ENCODE results near the gene OR51S1. TPM values are rescaled to one million over a fixed set of nuclear protein-coding genes. Genes with fewer than 3 reads are reported as not detected.

OR51S1 gene
- polyA plus RNA-seq (2013, experiment 1 of 2) = not detected
- not detected for polyA plus RNA-seq (2013, experiment 2 of 2)

GRCh38 chr11:4848908-4849532, at the start of gene OR51S1:
Gene OR51S1, minus strand, starts transcription at chr11:4849208. Its CDS starts 0 bp downstream, at chr11:4849208.
- H3K9ac ChIP-seq (ENCODE audit: low read length) = no peak within 1 kb of the TSS
- H3K56ac ChIP-seq (ENCODE audit: low read length) = no peak within 1 kb of the TSS
- H2BK120ac ChIP-seq (ENCODE audit: low read depth, low read length) = no peak within 1 kb of the TSS
- H2BK15ac ChIP-seq (replicated peaks; ENCODE audit: low read depth) = no peak within 1 kb of the TSS
- H2BK5ac ChIP-seq (ENCODE audit: low read length) = no peak within 1 kb of the TSS
- H3K4ac ChIP-seq (ENCODE audit: low read depth, low read length) = no peak within 1 kb of the TSS
- H4K5ac ChIP-seq (ENCODE audit: low read length) = no peak within 1 kb of the TSS
- H4K8ac ChIP-seq (ENCODE audit: low read depth, low read length) = no peak within 1 kb of the TSS
- H2AK5ac ChIP-seq (ENCODE audit: low read length) = no peak within 1 kb of the TSS
- H3K27ac ChIP-seq (ENCODE audit: low read depth, low read length) = no peak within 1 kb of the TSS
- no peak within 1 kb of the TSS for H3K4me2 ChIP-seq (ENCODE audit: low read length)
- no peak within 1 kb of the TSS for H3K23ac ChIP-seq (ENCODE audit: low read length)
- H3K27me3 ChIP-seq (ENCODE audit: insufficient read depth, low read length, poor library complexity) = no peaks in the 10 kb centered on the region
- no peaks in the 10 kb centered on the region for H3K79me1 ChIP-seq (ENCODE audit: low read length)
- H3K36me3 ChIP-seq (ENCODE audit: control insufficient read depth, insufficient read depth, low read length) = no peaks in the 10 kb centered on the region
- no peak for DNase-seq
- H3K18ac ChIP-seq (ENCODE audit: low read length) = no peak within 1 kb of the TSS
- no peak within 1 kb of the TSS for H3K4me3 ChIP-seq (ENCODE audit: low read length)
- no peaks in the 10 kb centered on the region for H3K4me1 ChIP-seq (ENCODE audit: control insufficient read depth, low read depth, low read length)
- WGBS (ENCODE audit: extremely low coverage, insufficient coverage, low lambda C conversion rate) = no CpG with 5 or more reads among the region's 9 CpGs
- H3K79me2 ChIP-seq (ENCODE audit: control insufficient read depth, insufficient read depth, low read length) = no peaks in the 10 kb centered on the region

GRCh38 chr11:4891996-4892640, 43.1 kb upstream of the OR51S1 start:
- Histone ChIP-seq H4K5ac (ENCODE audit: low read length) (no peak overlapping the region), H3K79me2 (ENCODE audit: control insufficient read depth, insufficient read depth, low read length) (no peaks in the 10 kb centered on the region), H2BK15ac (replicated peaks; ENCODE audit: low read depth) (no peak overlapping the region), H3K27me3 (ENCODE audit: insufficient read depth, low read length, poor library complexity) (no peaks in the 10 kb centered on the region), H2AK5ac (ENCODE audit: low read length) (no peak overlapping the region), H2BK5ac (ENCODE audit: low read length) (no peak overlapping the region), H3K36me3 (ENCODE audit: control insufficient read depth, insufficient read depth, low read length) (no peaks in the 10 kb centered on the region), H3K4me1 (ENCODE audit: control insufficient read depth, low read depth, low read length) (no peaks in the 10 kb centered on the region), H4K8ac (ENCODE audit: low read depth, low read length) (no peak overlapping the region), H3K27ac (ENCODE audit: low read depth, low read length) (no peak overlapping the region), H3K4ac (ENCODE audit: low read depth, low read length) (no peak overlapping the region), H3K23ac (ENCODE audit: low read length) (no peak overlapping the region), H3K56ac (ENCODE audit: low read length) (no peak overlapping the region), H3K9ac (ENCODE audit: low read length) (no peak overlapping the region), H2BK120ac (ENCODE audit: low read depth, low read length) (no peak overlapping the region), H3K18ac (ENCODE audit: low read length) (no peak overlapping the region), H3K79me1 (ENCODE audit: low read length) (no peaks in the 10 kb centered on the region), H3K4me3 (ENCODE audit: low read length) (no peak overlapping the region), H3K4me2 (ENCODE audit: low read length) (no peak overlapping the region)
- DNase-seq = peak; percentile 16
- WGBS (ENCODE audit: extremely low coverage, insufficient coverage, low lambda C conversion rate) = no CpG with 5 or more reads among the region's 1 CpG

DNA sequence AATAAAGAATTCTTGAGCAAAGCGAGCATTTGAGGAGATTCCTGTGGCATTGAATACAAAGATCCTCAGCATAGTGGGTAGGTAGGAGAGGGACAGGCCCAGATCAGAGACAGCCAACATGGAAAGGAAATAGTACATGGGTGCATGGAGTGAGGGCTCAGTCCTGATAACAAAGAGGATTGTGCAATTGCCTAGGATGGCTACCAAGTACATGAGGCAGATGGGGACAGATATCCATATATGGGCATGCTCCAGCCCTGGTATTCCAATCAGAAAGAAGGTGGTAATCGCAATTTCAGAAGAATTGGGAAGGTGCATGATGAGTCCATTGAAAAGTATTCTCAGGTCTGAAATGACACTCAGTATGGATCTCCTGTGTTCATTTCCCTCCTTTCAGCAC, 41.3 kb upstream of the OR51S1 start:
- no peak for DNase-seq
- Histone ChIP-seq H3K56ac (ENCODE audit: low read length) (no peak overlapping the region), H2BK15ac (replicated peaks; ENCODE audit: low read depth) (no peak overlapping the region), H3K27ac (ENCODE audit: low read depth, low read length) (no peak overlapping the region), H3K79me2 (ENCODE audit: control insufficient read depth, insufficient read depth, low read length) (no peaks in the 10 kb centered on the region), H2AK5ac (ENCODE audit: low read length) (no peak overlapping the region), H4K5ac (ENCODE audit: low read length) (no peak overlapping the region), H3K4me1 (ENCODE audit: control insufficient read depth, low read depth, low read length) (no peaks in the 10 kb centered on the region), H2BK120ac (ENCODE audit: low read depth, low read length) (no peak overlapping the region), H2BK5ac (ENCODE audit: low read length) (no peak overlapping the region), H3K4ac (ENCODE audit: low read depth, low read length) (no peak overlapping the region), H3K4me3 (ENCODE audit: low read length) (no peak overlapping the region), H3K79me1 (ENCODE audit: low read length) (no peaks in the 10 kb centered on the region), H3K36me3 (ENCODE audit: control insufficient read depth, insufficient read depth, low read length) (no peaks in the 10 kb centered on the region), H3K9ac (ENCODE audit: low read length) (no peak overlapping the region), H3K18ac (ENCODE audit: low read length) (no peak overlapping the region), H4K8ac (ENCODE audit: low read depth, low read length) (no peak overlapping the region), H3K27me3 (ENCODE audit: insufficient read depth, low read length, poor library complexity) (no peaks in the 10 kb centered on the region), H3K23ac (ENCODE audit: low read length) (no peak overlapping the region), H3K4me2 (ENCODE audit: low read length) (no peak overlapping the region)
- no CpG with 5 or more reads among the region's 2 CpGs for WGBS (ENCODE audit: extremely low coverage, insufficient coverage, low lambda C conversion rate)

DNA sequence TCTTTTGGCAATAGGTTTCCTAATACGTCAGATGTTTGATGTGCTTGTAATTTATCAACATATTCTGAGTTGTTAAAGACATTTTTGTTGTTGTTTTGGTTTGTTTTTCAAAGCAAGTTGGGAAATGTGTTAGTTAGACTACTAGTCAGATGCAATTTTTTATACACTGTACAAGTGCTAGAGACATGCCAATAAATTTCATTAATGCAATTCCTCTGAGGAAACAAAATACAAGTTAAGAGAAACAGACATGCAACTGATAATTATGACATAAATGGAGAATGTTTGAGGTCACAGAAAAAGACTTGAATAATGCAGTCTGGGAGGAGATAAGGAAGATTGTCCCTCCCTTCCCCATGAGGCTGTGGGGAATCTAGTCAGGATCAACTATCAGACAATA, 38.6 kb upstream of the OR51S1 start:
- H2BK5ac ChIP-seq (ENCODE audit: low read length) = no peak overlapping the region
- H2AK5ac ChIP-seq (ENCODE audit: low read length) = no peak overlapping the region
- no peak overlapping the region for H3K9ac ChIP-seq (ENCODE audit: low read length)
- H3K36me3 ChIP-seq (ENCODE audit: control insufficient read depth, insufficient read depth, low read length) = no peaks in the 10 kb centered on the region
- no peak for DNase-seq
- no peak overlapping the region for H3K27ac ChIP-seq (ENCODE audit: low read depth, low read length)
- no peak overlapping the region for H2BK120ac ChIP-seq (ENCODE audit: low read depth, low read length)
- no peak overlapping the region for H3K4ac ChIP-seq (ENCODE audit: low read depth, low read length)
- H3K79me1 ChIP-seq (ENCODE audit: low read length) = no peaks in the 10 kb centered on the region
- no peak overlapping the region for H3K56ac ChIP-seq (ENCODE audit: low read length)
- no peak overlapping the region for H3K18ac ChIP-seq (ENCODE audit: low read length)
- H3K23ac ChIP-seq (ENCODE audit: low read length) = no peak overlapping the region
- no peaks in the 10 kb centered on the region for H3K4me1 ChIP-seq (ENCODE audit: control insufficient read depth, low read depth, low read length)
- no peak overlapping the region for H3K4me3 ChIP-seq (ENCODE audit: low read length)
- no peak overlapping the region for H4K8ac ChIP-seq (ENCODE audit: low read depth, low read length)
- no peak overlapping the region for H3K4me2 ChIP-seq (ENCODE audit: low read length)
- H4K5ac ChIP-seq (ENCODE audit: low read length) = no peak overlapping the region
- H3K27me3 ChIP-seq (ENCODE audit: insufficient read depth, low read length, poor library complexity) = no peaks in the 10 kb centered on the region
- H3K79me2 ChIP-seq (ENCODE audit: control insufficient read depth, insufficient read depth, low read length) = no peaks in the 10 kb centered on the region
- no CpG with 5 or more reads among the region's 1 CpG for WGBS (ENCODE audit: extremely low coverage, insufficient coverage, low lambda C conversion rate)
- no peak overlapping the region for H2BK15ac ChIP-seq (replicated peaks; ENCODE audit: low read depth)

DNA sequence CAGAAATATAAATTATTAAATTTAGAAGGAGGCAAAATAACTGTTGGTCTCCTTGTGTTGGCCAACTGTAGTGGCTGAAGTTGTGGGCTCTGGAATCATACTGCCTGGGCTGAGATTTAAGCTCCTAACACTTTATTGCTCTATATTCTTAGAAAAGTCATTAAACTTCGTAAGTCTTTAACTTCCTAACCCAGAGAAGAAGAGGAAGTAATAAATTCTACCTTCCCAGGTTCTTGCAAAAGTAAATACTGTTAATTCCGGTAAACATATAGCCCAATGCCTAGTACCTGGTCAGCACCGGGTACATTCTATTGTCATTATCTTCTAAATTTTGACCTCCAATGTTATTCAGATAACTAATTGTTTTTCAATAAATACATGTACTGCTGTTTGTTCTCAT, 37.2 kb upstream of the OR51S1 start:
- no peaks in the 10 kb centered on the region for H3K79me1 ChIP-seq (ENCODE audit: low read length)
- no CpG with 5 or more reads among the region's 3 CpGs for WGBS (ENCODE audit: extremely low coverage, insufficient coverage, low lambda C conversion rate)
- H3K4me1 ChIP-seq (ENCODE audit: control insufficient read depth, low read depth, low read length) = no peaks in the 10 kb centered on the region
- no peak overlapping the region for H3K18ac ChIP-seq (ENCODE audit: low read length)
- no peak overlapping the region for H2BK5ac ChIP-seq (ENCODE audit: low read length)
- no peak overlapping the region for H3K23ac ChIP-seq (ENCODE audit: low read length)
- H3K27ac ChIP-seq (ENCODE audit: low read depth, low read length) = no peak overlapping the region
- no peaks in the 10 kb centered on the region for H3K36me3 ChIP-seq (ENCODE audit: control insufficient read depth, insufficient read depth, low read length)
- H4K5ac ChIP-seq (ENCODE audit: low read length) = no peak overlapping the region
- H3K79me2 ChIP-seq (ENCODE audit: control insufficient read depth, insufficient read depth, low read length) = no peaks in the 10 kb centered on the region
- no peak overlapping the region for H2BK120ac ChIP-seq (ENCODE audit: low read depth, low read length)
- H2BK15ac ChIP-seq (replicated peaks; ENCODE audit: low read depth) = no peak overlapping the region
- H3K56ac ChIP-seq (ENCODE audit: low read length) = no peak overlapping the region
- no peak for DNase-seq
- no peak overlapping the region for H4K8ac ChIP-seq (ENCODE audit: low read depth, low read length)
- no peak overlapping the region for H3K4me3 ChIP-seq (ENCODE audit: low read length)
- no peak overlapping the region for H3K4ac ChIP-seq (ENCODE audit: low read depth, low read length)
- no peaks in the 10 kb centered on the region for H3K27me3 ChIP-seq (ENCODE audit: insufficient read depth, low read length, poor library complexity)
- no peak overlapping the region for H2AK5ac ChIP-seq (ENCODE audit: low read length)
- no peak overlapping the region for H3K9ac ChIP-seq (ENCODE audit: low read length)
- no peak overlapping the region for H3K4me2 ChIP-seq (ENCODE audit: low read length)

DNA sequence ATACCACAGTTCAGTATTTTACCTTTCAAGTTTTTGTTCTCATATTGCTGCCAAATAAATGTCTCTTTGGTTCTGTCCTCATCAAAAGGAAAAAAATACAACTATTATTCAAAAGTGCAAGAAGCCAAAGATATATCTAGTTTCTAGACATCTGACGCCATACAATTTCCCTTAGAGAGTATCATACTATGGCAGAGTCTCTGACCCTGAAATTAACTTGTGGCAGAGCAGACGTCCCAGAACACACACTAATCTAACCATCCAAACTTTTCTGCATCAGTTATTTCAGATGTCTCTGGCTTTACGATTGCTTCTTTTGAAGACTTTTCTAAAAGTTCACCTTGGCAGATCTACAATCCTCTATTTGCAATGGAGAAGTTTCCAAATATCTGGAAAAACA, 35.4 kb upstream of the OR51S1 start:
- Histone ChIP-seq H4K5ac (ENCODE audit: low read length) (no peak overlapping the region), H3K4me3 (ENCODE audit: low read length) (no peak overlapping the region), H2BK15ac (replicated peaks; ENCODE audit: low read depth) (no peak overlapping the region), H2AK5ac (ENCODE audit: low read length) (no peak overlapping the region), H3K27me3 (ENCODE audit: insufficient read depth, low read length, poor library complexity) (no peaks in the 10 kb centered on the region), H3K79me1 (ENCODE audit: low read length) (no peaks in the 10 kb centered on the region), H3K27ac (ENCODE audit: low read depth, low read length) (no peak overlapping the region), H3K23ac (ENCODE audit: low read length) (no peak overlapping the region), H3K4ac (ENCODE audit: low read depth, low read length) (no peak overlapping the region), H3K79me2 (ENCODE audit: control insufficient read depth, insufficient read depth, low read length) (no peaks in the 10 kb centered on the region), H3K36me3 (ENCODE audit: control insufficient read depth, insufficient read depth, low read length) (no peaks in the 10 kb centered on the region), H2BK5ac (ENCODE audit: low read length) (no peak overlapping the region), H3K56ac (ENCODE audit: low read length) (no peak overlapping the region), H3K18ac (ENCODE audit: low read length) (no peak overlapping the region), H3K4me2 (ENCODE audit: low read length) (no peak overlapping the region), H3K9ac (ENCODE audit: low read length) (no peak overlapping the region), H3K4me1 (ENCODE audit: control insufficient read depth, low read depth, low read length) (no peaks in the 10 kb centered on the region), H4K8ac (ENCODE audit: low read depth, low read length) (no peak overlapping the region), H2BK120ac (ENCODE audit: low read depth, low read length) (no peak overlapping the region)
- DNase-seq = no peak
- no CpG with 5 or more reads among the region's 3 CpGs for WGBS (ENCODE audit: extremely low coverage, insufficient coverage, low lambda C conversion rate)
